Measurements from ENCODE around the gene CLPSL2.

Gene CLPSL2

GRCh38 chr6:35794536-35795452 lies 18.4 kb downstream of the CLPSL2 start:
- Histone ChIP-seq H3K4me1 (ENCODE audit: insufficient read depth, low read length) (no peaks in the 10 kb centered on the region), H3K27ac (ENCODE audit: low read depth, low read length) (no peak overlapping the region), H3K36me3 (ENCODE audit: insufficient read depth, low read length) (no peaks in the 10 kb centered on the region), H3K27me3 (ENCODE audit: control insufficient read depth in 1 of 2, insufficient read depth in 2 of 2, low read length in 2 of 2) (no peaks in the 10 kb centered on the region), H3K4me3 (ENCODE audit: low read depth in 1 of 2, low read length in 2 of 2) (no peak overlapping the region), H3K9ac (ENCODE audit: low read length) (no peak overlapping the region), H3K9me3 (ENCODE audit: low read length) (no peaks in the 10 kb centered on the region)

- no peak overlapping the region for H3K4me3 ChIP-seq (ENCODE audit: low read depth in 1 of 2, low read length in 2 of 2)
- H3K9ac ChIP-seq (ENCODE audit: low read length), result no peak overlapping the region
- no peaks in the 10 kb centered on the region for H3K4me1 ChIP-seq (ENCODE audit: insufficient read depth, low read length)
- H3K27me3 ChIP-seq (ENCODE audit: control insufficient read depth in 1 of 2, insufficient read depth in 2 of 2, low read length in 2 of 2), result no peaks in the 10 kb centered on the region
- H3K36me3 ChIP-seq (ENCODE audit: insufficient read depth, low read length), result no peaks in the 10 kb centered on the region
- H3K27ac ChIP-seq (ENCODE audit: low read depth, low read length), result no peak overlapping the region
- H3K9me3 ChIP-seq (ENCODE audit: low read length), result no peaks in the 10 kb centered on the region
These were observed 19.2 kb downstream of the CLPSL2 start for GRCh38 chr6:35795453-35796071.

- Histone ChIP-seq H3K4me1 (ENCODE audit: insufficient read depth, low read length) (no peaks in the 10 kb centered on the region), H3K27me3 (ENCODE audit: control insufficient read depth in 1 of 2, insufficient read depth in 2 of 2, low read length in 2 of 2) (no peaks in the 10 kb centered on the region), H3K27ac (ENCODE audit: low read depth, low read length) (no peak overlapping the region), H3K4me3 (ENCODE audit: low read depth in 1 of 2, low read length in 2 of 2) (no peak overlapping the region), H3K9ac (ENCODE audit: low read length) (no peak overlapping the region), H3K9me3 (ENCODE audit: low read length) (no peaks in the 10 kb centered on the region), H3K36me3 (ENCODE audit: insufficient read depth, low read length) (no peaks in the 10 kb centered on the region)
These were observed 19.8 kb downstream of the CLPSL2 start for GRCh38 chr6:35796236-35796635.

GRCh38 chr6:35797837-35798526 lies 21.6 kb downstream of the CLPSL2 start:
- H3K9me3 ChIP-seq (ENCODE audit: low read length), result no peaks in the 10 kb centered on the region
- no peaks in the 10 kb centered on the region for H3K36me3 ChIP-seq (ENCODE audit: insufficient read depth, low read length)
- H3K9ac ChIP-seq (ENCODE audit: low read length), result no peak overlapping the region
- H3K27me3 ChIP-seq (ENCODE audit: control insufficient read depth in 1 of 2, insufficient read depth in 2 of 2, low read length in 2 of 2), result no peaks in the 10 kb centered on the region
- no peaks in the 10 kb centered on the region for H3K4me1 ChIP-seq (ENCODE audit: insufficient read depth, low read length)
- H3K4me3 ChIP-seq (ENCODE audit: low read depth in 1 of 2, low read length in 2 of 2), result no peak overlapping the region
- H3K27ac ChIP-seq (ENCODE audit: low read depth, low read length), result no peak overlapping the region

- Histone ChIP-seq H3K27ac (ENCODE audit: low read depth, low read length) (no peak overlapping the region), H3K4me1 (ENCODE audit: insufficient read depth, low read length) (no peaks in the 10 kb centered on the region), H3K4me3 (ENCODE audit: low read depth in 1 of 2, low read length in 2 of 2) (no peak overlapping the region), H3K9me3 (ENCODE audit: low read length) (no peaks in the 10 kb centered on the region), H3K36me3 (ENCODE audit: insufficient read depth, low read length) (no peaks in the 10 kb centered on the region), H3K27me3 (ENCODE audit: control insufficient read depth in 1 of 2, insufficient read depth in 2 of 2, low read length in 2 of 2) (no peaks in the 10 kb centered on the region), H3K9ac (ENCODE audit: low read length) (no peak overlapping the region)
These were observed 22.3 kb downstream of the CLPSL2 start for GRCh38 chr6:35798706-35799105.

GRCh38 chr6:35801148-35801547 lies 24.8 kb downstream of the CLPSL2 start:
- no peak overlapping the region for H3K27ac ChIP-seq (ENCODE audit: low read depth, low read length)
- peaks cover 10 to 12% of the 10 kb centered on the region in 2 donors for H3K27me3 ChIP-seq (ENCODE audit: control insufficient read depth in 1 of 2, insufficient read depth in 2 of 2, low read length in 2 of 2)
- H3K9me3 ChIP-seq (ENCODE audit: low read length), result no peaks in the 10 kb centered on the region
- no peak overlapping the region for H3K9ac ChIP-seq (ENCODE audit: low read length)
- H3K4me3 ChIP-seq (ENCODE audit: low read depth in 1 of 2, low read length in 2 of 2), result no peak overlapping the region
- no peaks in the 10 kb centered on the region for H3K36me3 ChIP-seq (ENCODE audit: insufficient read depth, low read length)
- no peaks in the 10 kb centered on the region for H3K4me1 ChIP-seq (ENCODE audit: insufficient read depth, low read length)

GRCh38 chr6:35804996-35805736 lies 28.8 kb downstream of the CLPSL2 start, which contains the start of gene LHFPL5:
Gene LHFPL5, plus strand, starts transcription at chr6:35805352. Its CDS starts 319 bp downstream, at chr6:35805671.
- no peaks in the 10 kb centered on the region for H3K4me1 ChIP-seq (ENCODE audit: insufficient read depth, low read length)
- H3K27me3 ChIP-seq (ENCODE audit: control insufficient read depth in 1 of 2, insufficient read depth in 2 of 2, low read length in 2 of 2), result peaks cover 13 to 20% of the 10 kb centered on the region in 2 donors

GRCh38 chr6:35808688-35809087 lies 32.3 kb downstream of the CLPSL2 start:
- Histone ChIP-seq H3K4me3 (ENCODE audit: low read depth in 1 of 2, low read length in 2 of 2) (no peak overlapping the region), H3K27ac (ENCODE audit: low read depth, low read length) (no peak overlapping the region), H3K27me3 (ENCODE audit: control insufficient read depth in 1 of 2, insufficient read depth in 2 of 2, low read length in 2 of 2) (peaks cover 13 to 20% of the 10 kb centered on the region in 2 donors)

More at GRCh38 chr6:35804996-35805736, 28.8 kb downstream of the CLPSL2 start, which contains the start of gene LHFPL5:
- H3K27ac ChIP-seq (ENCODE audit: low read depth, low read length), result no peak within 1 kb of the TSS
- H3K36me3 ChIP-seq (ENCODE audit: insufficient read depth, low read length), result no peaks in the 10 kb centered on the region
- H3K9me3 ChIP-seq (ENCODE audit: low read length), result no peaks in the 10 kb centered on the region
- H3K9ac ChIP-seq (ENCODE audit: low read length), result no peak within 1 kb of the TSS
- no peak within 1 kb of the TSS for H3K4me3 ChIP-seq (ENCODE audit: low read depth in 1 of 2, low read length in 2 of 2)

GRCh38 chr6:35809809-35810208 lies 33.4 kb downstream of the CLPSL2 start:
- no peaks in the 10 kb centered on the region for H3K9me3 ChIP-seq (ENCODE audit: low read length)
- H3K27ac ChIP-seq (ENCODE audit: low read depth, low read length), result no peak overlapping the region
- H3K4me3 ChIP-seq (ENCODE audit: low read depth in 1 of 2, low read length in 2 of 2), result no peak overlapping the region
- peaks cover 13 to 20% of the 10 kb centered on the region in 2 donors for H3K27me3 ChIP-seq (ENCODE audit: control insufficient read depth in 1 of 2, insufficient read depth in 2 of 2, low read length in 2 of 2)
- H3K4me1 ChIP-seq (ENCODE audit: insufficient read depth, low read length), result no peaks in the 10 kb centered on the region
- no peak overlapping the region for H3K9ac ChIP-seq (ENCODE audit: low read length)
- no peaks in the 10 kb centered on the region for H3K36me3 ChIP-seq (ENCODE audit: insufficient read depth, low read length)

More at GRCh38 chr6:35808688-35809087, 32.3 kb downstream of the CLPSL2 start:
- Histone ChIP-seq H3K36me3 (ENCODE audit: insufficient read depth, low read length) (no peaks in the 10 kb centered on the region), H3K9me3 (ENCODE audit: low read length) (no peaks in the 10 kb centered on the region), H3K9ac (ENCODE audit: low read length) (no peak overlapping the region), H3K4me1 (ENCODE audit: insufficient read depth, low read length) (no peaks in the 10 kb centered on the region)

GRCh38 chr6:35810971-35811698 lies 34.7 kb downstream of the CLPSL2 start:
- Histone ChIP-seq H3K9me3 (ENCODE audit: low read length) (no peaks in the 10 kb centered on the region), H3K4me1 (ENCODE audit: insufficient read depth, low read length) (no peaks in the 10 kb centered on the region), H3K27me3 (ENCODE audit: control insufficient read depth in 1 of 2, insufficient read depth in 2 of 2, low read length in 2 of 2) (peaks cover 3 to 8% of the 10 kb centered on the region in 2 donors), H3K36me3 (ENCODE audit: insufficient read depth, low read length) (no peaks in the 10 kb centered on the region), H3K4me3 (ENCODE audit: low read depth in 1 of 2, low read length in 2 of 2) (no peak overlapping the region), H3K9ac (ENCODE audit: low read length) (no peak overlapping the region), H3K27ac (ENCODE audit: low read depth, low read length) (no peak overlapping the region)
